Measurements from ENCODE around the gene MYRIP.

MYRIP gene

GRCh38 chr3:39962581-39962980, 153.2 kb downstream of the MYRIP start:
- H3K4me3 ChIP-seq (ENCODE audit: low read length): no peak overlapping the region
- H3K27ac ChIP-seq (ENCODE audit: low read depth, low read length): no peak overlapping the region
- H3K9me2 ChIP-seq (replicated peaks; ENCODE audit: control insufficient read depth, low read length): no peaks in the 10 kb centered on the region
- no peaks in the 10 kb centered on the region for H3K9me3 ChIP-seq (ENCODE audit: control insufficient read depth, insufficient read depth, low read length)
- no peaks in the 10 kb centered on the region for H3K27me3 ChIP-seq (ENCODE audit: control insufficient read depth, low read length)
- H3K4me1 ChIP-seq (ENCODE audit: control insufficient read depth, low read length): no peaks in the 10 kb centered on the region
- no peaks in the 10 kb centered on the region for H3K79me2 ChIP-seq (ENCODE audit: control insufficient read depth, low read length)
- H4K20me1 ChIP-seq (ENCODE audit: control insufficient read depth, insufficient read depth, low read depth, low read length): no peaks in the 10 kb centered on the region
- TF ChIP-seq EZH2phosphoT487 (IDR thresholded peaks at IDR 0.05; ENCODE audit: borderline replicate concordance, low read length) (no peak), CTCF (IDR thresholded peaks at IDR 0.05; ENCODE audit: low read depth, low read length, poor library complexity, severe bottlenecking) (no peak)
- H3K36me3 ChIP-seq (ENCODE audit: control insufficient read depth, low read length): no peaks in the 10 kb centered on the region
- no peak overlapping the region for H3K4me2 ChIP-seq (ENCODE audit: low read length)
- H3F3A ChIP-seq (ENCODE audit: control insufficient read depth, insufficient read depth): no peaks in the 10 kb centered on the region

GRCh38 chr3:39965461-39965860, 156.1 kb downstream of the MYRIP start:
- Histone ChIP-seq H3K9me2 (replicated peaks; ENCODE audit: control insufficient read depth, low read length) (no peaks in the 10 kb centered on the region), H3K36me3 (ENCODE audit: control insufficient read depth, low read length) (no peaks in the 10 kb centered on the region), H3F3A (ENCODE audit: control insufficient read depth, insufficient read depth) (no peaks in the 10 kb centered on the region), H3K4me3 (ENCODE audit: low read length) (no peak overlapping the region), H3K27me3 (ENCODE audit: control insufficient read depth, low read length) (no peaks in the 10 kb centered on the region), H3K27ac (ENCODE audit: low read depth, low read length) (no peak overlapping the region), H4K20me1 (ENCODE audit: control insufficient read depth, insufficient read depth, low read depth, low read length) (no peaks in the 10 kb centered on the region), H3K9me3 (ENCODE audit: control insufficient read depth, insufficient read depth, low read length) (no peaks in the 10 kb centered on the region), H3K4me2 (ENCODE audit: low read length) (no peak overlapping the region), H3K4me1 (ENCODE audit: control insufficient read depth, low read length) (no peaks in the 10 kb centered on the region), H3K79me2 (ENCODE audit: control insufficient read depth, low read length) (no peaks in the 10 kb centered on the region)
- TF ChIP-seq EZH2phosphoT487 (IDR thresholded peaks at IDR 0.05; ENCODE audit: borderline replicate concordance, low read length) (no peak), CTCF (IDR thresholded peaks at IDR 0.05; ENCODE audit: low read depth, low read length, poor library complexity, severe bottlenecking) (no peak)

GRCh38 chr3:39965997-39966396, 156.6 kb downstream of the MYRIP start:
- H3F3A ChIP-seq (ENCODE audit: control insufficient read depth, insufficient read depth): no peaks in the 10 kb centered on the region
- no peaks in the 10 kb centered on the region for H3K9me3 ChIP-seq (ENCODE audit: control insufficient read depth, insufficient read depth, low read length)
- no peaks in the 10 kb centered on the region for H3K9me2 ChIP-seq (replicated peaks; ENCODE audit: control insufficient read depth, low read length)
- no peaks in the 10 kb centered on the region for H3K79me2 ChIP-seq (ENCODE audit: control insufficient read depth, low read length)
- H3K4me1 ChIP-seq (ENCODE audit: control insufficient read depth, low read length): no peaks in the 10 kb centered on the region
- H3K4me3 ChIP-seq (ENCODE audit: low read length): no peak overlapping the region
- H3K4me2 ChIP-seq (ENCODE audit: low read length): no peak overlapping the region
- H3K27ac ChIP-seq (ENCODE audit: low read depth, low read length): no peak overlapping the region
- TF ChIP-seq EZH2phosphoT487 (IDR thresholded peaks at IDR 0.05; ENCODE audit: borderline replicate concordance, low read length) (no peak), CTCF (IDR thresholded peaks at IDR 0.05; ENCODE audit: low read depth, low read length, poor library complexity, severe bottlenecking) (no peak)
- no peaks in the 10 kb centered on the region for H4K20me1 ChIP-seq (ENCODE audit: control insufficient read depth, insufficient read depth, low read depth, low read length)
- H3K27me3 ChIP-seq (ENCODE audit: control insufficient read depth, low read length): no peaks in the 10 kb centered on the region
- no peaks in the 10 kb centered on the region for H3K36me3 ChIP-seq (ENCODE audit: control insufficient read depth, low read length)

- H3K4me1 ChIP-seq (ENCODE audit: control insufficient read depth, low read length): no peaks in the 10 kb centered on the region
- H3K79me2 ChIP-seq (ENCODE audit: control insufficient read depth, low read length): no peaks in the 10 kb centered on the region
- H3K27me3 ChIP-seq (ENCODE audit: control insufficient read depth, low read length): no peaks in the 10 kb centered on the region
- no peaks in the 10 kb centered on the region for H4K20me1 ChIP-seq (ENCODE audit: control insufficient read depth, insufficient read depth, low read depth, low read length)
- H3K27ac ChIP-seq (ENCODE audit: low read depth, low read length): no peak overlapping the region
- H3K36me3 ChIP-seq (ENCODE audit: control insufficient read depth, low read length): no peaks in the 10 kb centered on the region
- TF ChIP-seq EZH2phosphoT487 (IDR thresholded peaks at IDR 0.05; ENCODE audit: borderline replicate concordance, low read length) (no peak), CTCF (IDR thresholded peaks at IDR 0.05; ENCODE audit: low read depth, low read length, poor library complexity, severe bottlenecking) (no peak)
- no peak overlapping the region for H3K4me3 ChIP-seq (ENCODE audit: low read length)
- H3K9me3 ChIP-seq (ENCODE audit: control insufficient read depth, insufficient read depth, low read length): no peaks in the 10 kb centered on the region
- H3K4me2 ChIP-seq (ENCODE audit: low read length): no peak overlapping the region
- no peaks in the 10 kb centered on the region for H3F3A ChIP-seq (ENCODE audit: control insufficient read depth, insufficient read depth)
- H3K9me2 ChIP-seq (replicated peaks; ENCODE audit: control insufficient read depth, low read length): no peaks in the 10 kb centered on the region
Observed at GRCh38 chr3:39970982-39971381, 161.6 kb downstream of the MYRIP start.

All from DOHH2 (cell line).